HG03066 (cell line): ENCODE data around the gene ATP1A4.

Source experiments
- ATAC-seq: cut with Tn5 transposase; IDR thresholded peaks from one replicate; pipeline ENCODE4 v1.9.1; 2021; ENCODE audit warnings: low read depth; ENCODE audit not compliant: unreplicated experiment

The ATP1A4 gene

DNA sequence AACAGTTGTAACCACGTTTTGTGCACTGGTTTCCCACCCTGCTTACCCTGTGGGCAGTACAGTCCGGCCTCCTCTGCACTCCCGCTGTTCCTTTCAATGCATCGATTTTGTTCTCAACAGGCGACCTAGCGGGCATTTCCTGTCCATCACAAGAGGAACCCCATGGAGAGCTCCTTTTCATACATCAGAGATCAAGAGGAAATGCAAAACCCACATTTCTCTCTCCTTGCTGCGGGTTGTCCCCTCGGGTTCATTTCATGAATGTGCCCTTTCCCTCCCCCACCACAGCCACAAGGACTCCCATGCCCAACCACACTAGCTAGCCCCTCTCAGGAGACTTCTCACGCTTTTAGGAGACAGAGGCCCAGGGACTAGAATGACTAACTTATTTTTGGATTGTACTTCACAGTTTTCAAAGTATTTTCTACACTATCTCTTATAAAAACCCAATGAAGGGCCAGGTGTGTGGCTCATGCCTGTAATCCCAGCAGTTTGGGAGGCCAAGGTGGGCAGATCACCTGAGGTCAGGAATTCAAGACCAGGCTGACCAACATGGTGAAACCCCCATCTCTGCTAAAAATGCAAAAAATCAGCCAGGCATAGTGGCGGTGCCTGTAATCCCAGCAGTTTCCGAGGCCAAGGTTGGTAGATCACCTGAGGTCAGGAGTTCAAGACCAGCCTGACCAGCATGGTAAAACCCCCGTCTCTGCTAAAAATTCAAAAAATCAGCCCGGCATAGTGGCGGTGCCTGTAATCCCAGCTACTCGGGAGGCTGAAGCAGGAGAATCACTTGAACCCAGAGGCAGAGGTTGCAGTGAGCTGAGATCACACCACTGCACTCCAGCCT is 18.4 kb downstream of the ATP1A4 start:
- no peak for ATAC-seq

DNA sequence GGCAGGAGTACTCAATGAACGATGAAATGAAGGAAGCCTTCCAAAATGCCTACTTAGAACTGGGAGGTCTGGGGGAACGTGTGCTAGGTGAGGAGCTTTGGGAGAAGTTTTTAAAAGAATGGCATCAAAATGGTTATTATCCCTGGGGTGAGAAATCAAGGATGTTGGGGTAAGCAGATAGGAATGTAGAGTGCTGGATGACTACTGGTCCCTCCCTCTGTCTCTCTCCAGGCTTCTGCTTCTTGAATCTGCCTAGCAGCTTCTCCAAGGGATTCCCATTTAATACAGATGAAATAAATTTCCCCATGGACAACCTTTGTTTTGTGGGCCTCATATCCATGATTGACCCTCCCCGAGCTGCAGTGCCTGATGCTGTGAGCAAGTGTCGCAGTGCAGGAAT is 20.0 kb downstream of the ATP1A4 start:
- ATAC-seq, result no peak

DNA sequence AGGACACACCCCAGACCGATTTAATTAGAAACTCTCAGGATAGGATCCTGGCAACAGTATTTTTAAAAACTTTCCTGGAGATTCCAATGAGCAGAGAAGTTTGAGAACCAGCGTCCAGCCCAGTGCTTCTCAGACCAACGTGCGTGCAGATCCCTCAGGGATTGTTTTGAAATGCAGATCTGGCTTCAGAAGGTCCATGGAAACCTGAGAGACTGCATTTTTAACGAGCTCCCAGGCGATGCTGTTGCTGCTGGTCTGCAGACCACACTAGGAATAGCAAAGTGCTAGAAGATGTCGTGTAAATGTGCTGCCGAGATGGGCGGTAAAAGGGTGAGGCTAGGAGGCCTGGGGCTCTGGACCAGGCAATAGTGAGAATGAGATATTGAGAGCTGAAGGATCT is 20.6 kb downstream of the ATP1A4 start:
- ATAC-seq, result no peak

DNA sequence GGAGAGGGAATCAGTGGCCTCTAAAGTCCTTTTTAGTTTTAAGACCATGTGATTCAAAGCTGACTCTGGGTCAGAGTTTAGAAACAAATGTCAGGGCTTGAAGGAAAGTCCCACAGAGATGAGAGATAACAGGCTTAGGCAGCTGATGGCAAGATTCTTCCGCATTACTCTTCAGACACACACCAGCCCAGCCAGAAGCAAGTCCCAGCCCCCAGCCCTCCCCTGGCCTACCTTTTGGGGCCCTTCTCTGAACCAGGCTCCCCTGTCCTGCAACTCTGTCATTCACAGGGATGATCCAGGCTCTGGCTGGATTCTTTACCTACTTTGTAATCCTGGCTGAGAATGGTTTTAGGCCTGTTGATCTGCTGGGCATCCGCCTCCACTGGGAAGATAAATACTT is 25.8 kb downstream of the ATP1A4 start:
- ATAC-seq, result no peak

DNA sequence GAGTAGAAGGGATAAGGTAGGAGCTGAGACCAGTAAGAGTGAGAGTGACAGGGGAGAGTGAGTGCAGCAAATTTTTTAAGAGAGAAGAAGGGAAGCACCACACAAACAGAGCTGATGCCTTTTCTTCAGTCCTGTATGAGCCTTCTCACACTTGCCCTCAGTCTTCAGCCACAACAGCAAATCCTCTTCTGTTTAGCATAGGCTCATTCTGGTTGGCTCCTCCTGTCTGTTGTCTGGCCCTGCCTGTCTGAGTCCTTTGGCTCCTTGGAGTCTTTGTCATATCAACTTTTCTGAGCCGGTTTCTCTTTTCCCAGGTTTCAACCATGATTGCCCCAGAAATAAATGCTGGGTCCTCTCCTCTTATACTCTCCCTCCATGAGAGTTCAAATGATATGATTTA is 26.3 kb downstream of the ATP1A4 start:
- ATAC-seq, result no peak

DNA sequence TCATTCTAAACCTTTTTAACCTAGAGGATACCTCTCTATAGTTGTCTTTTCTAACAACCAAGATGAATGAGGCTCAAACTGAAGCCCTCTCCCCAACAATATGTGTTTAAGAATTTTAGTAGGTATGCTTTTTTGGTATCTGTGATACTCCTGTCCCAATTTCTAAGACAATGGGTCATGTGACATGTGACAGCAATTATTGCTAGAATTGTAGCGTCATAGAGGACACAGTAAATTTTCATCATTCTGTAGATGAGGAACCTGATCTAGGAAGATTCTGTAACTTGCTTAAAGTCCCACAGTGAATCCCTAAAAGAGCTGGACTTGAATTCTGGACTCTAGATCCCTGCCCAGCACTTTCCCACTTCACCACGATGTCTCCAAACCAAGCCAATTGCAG is 27.3 kb downstream of the ATP1A4 start:
- no peak for ATAC-seq

DNA sequence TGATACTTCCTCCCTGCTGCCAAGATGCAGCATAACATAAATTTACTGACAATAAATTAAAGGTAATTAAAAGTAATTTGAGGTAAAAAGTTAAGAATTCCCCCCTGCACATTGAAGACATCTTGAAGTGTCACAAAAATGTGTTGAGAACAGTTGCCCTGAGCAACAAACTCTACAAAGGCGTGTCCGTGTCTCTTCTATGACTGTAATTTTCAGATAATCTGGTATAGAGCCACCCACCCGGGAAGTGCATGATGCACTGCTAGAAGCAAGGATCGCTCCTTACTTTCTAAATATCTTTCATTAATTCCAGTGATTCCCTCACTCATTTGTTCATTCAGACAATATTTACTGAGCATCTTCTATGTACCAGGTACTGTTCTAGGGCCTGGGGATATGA is 27.9 kb downstream of the ATP1A4 start:
- ATAC-seq, result no peak

DNA sequence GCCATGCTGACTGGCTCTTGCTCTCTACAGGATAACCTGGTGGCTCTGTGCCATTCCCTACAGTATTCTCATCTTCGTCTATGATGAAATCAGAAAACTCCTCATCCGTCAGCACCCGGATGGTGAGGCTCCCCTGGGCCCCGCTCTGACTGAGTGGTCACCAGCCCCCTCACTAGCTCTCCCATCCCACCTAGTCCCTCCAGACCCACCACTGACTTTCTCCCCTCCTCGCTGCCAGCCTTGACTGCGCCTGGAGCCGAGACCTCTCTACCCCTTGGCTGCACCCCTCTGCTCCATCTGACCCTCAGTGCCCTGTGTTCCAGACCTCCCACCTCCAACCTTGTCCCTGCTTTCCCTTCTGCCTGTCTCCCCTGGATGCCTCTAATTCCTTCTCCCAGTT is 34.8 kb downstream of the ATP1A4 start:
- ATAC-seq, result no peak

DNA sequence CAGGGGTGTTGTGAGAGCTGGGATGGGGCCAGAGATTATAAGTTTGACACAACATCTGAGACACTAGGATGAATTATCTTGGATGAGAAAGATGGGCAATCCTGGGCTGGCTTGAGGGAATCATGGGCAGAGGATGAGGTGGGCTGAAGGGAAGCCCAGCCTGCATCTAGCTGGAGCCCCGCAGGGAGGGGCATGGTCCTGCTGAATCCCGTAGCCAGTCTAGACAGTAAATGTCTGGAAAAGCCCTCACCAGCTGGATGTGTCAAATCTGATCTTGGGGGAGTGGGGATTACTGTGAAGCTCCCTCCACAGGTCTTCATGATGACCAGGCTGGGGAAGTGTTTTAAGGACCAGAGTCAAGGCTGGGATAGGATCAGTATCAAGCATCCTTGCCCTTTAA is 35.3 kb downstream of the ATP1A4 start:
- no peak for ATAC-seq

DNA sequence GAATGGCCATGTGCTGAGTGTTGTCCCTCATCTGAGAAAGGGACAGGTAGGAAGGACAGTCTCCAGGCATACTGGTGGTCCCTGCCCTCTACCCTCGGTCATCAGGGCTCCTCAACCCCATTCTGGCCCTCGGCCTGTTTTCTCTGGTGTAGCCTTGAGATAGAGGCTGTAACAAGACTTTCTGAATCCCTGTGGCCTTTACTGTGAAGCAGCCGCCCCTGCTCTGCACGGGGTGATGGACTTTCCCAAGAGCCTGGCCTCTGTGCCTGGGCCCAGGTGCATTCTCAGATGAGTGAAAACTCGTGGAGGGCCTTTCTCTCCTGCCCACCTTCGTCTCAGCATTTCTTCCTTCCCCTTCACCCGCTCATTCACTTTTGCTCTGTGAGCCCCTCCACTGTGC is 36.0 kb downstream of the ATP1A4 start:
- no peak for ATAC-seq

DNA sequence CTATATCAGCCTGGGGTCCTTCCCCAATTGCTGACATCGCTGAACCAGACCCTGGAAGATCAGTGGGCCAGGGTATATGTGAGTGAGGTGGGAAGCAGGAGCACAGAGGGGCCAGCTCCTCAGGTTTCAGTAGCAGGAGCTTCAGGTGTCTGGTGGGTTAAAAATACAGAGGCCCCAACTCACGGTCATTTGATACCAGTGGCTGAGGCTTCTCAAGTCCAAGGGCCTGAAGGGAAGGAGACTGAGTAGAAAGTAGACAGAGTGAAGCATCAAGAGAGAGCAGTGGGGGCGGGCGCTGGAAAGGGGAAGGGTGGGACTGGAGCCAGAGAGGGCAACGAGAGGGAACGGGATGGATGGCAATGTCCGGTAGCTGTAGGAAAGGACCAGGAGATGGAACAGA is 36.9 kb downstream of the ATP1A4 start:
- ATAC-seq, result no peak

DNA sequence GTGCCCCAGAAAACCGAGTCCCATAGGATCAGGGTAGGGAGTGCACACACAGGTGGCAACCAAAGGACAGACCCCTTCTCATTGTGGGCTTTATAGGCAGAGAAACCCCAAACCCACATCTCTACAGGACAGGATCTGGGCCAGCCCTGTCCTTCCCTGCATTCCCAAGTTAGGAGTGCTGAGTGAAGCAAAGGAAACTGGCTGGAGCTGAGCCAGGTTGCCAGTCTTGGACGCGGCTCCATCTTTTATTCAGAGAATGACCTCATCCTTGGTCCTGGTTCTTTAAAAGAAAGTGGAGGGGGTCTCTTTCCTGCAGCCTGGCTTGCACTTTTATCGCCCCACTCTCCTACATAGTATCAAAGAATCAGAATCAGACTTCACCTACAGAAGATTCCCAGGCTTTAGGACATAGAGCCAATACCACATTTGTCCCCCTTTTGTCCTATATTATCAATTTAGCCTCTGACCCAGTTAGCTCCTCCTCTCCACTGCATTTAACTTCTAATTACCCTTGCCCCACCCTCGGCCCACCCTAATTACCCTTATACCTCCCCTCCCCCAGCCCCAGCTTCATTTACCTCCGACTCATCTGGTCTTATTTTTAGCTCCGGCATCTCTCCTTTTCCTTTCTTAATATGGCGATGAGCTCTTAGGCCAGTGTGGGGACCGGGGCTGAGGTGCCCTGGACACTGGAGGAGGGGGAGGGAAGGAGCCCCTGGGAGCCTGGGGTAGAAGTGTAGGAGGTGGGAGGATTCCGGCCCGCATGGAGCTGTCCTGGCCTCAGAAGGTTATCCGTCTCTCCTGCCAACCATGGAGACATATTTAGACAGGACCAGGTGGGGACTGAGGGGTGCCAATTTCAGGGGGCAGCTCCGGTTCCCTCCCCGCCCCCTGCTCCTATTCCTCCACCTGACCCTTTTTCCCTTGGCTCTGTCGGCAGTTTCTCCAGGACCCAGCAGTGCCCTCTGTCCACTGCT is 38.5 kb downstream of the ATP1A4 start, which contains the start of gene CASQ1:
Gene CASQ1 (plus strand): TSS at position 927 of the 977 bp plus-strand sequence. CDS start 177 bp downstream, outside the sequence.
- no peak for ATAC-seq

DNA sequence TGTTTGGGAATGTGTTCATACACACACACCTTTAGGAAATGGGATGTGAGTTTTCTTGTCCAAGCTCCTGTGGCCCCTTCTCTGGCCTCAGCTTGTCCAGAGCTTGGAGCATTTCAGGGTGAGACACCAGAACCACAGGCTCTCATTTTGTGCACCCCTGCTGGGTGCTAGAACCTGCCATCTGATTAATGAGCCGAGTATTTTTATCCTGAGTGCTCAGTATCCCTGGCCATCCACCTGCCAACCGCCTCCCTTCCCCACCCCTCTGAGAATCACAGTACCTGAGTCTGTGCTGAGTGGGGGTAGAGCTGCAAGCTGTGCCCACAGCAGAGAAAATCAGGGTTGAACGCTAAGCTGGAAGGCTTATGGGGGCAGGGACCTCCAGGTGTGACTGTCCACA is 40.4 kb downstream of the ATP1A4 start:
- ATAC-seq, result no peak

DNA sequence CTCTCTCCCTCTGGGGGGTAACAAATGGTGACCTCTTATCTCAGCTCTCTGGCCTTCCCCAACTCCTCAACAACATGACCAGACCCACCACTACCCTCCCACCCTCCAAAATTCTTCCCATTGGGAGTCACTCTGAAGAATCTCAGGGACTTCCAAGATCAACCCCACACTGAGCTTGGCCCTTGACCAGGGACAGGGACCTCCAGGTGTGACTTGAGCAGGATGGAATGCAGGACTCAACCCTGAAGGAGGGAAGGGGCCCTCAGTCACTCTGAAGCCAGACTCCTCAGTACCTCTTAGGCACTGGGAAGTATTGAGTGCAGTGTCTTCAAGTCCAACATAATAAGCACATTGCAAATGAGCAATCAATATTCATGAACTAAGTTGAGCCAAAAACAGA is 40.8 kb downstream of the ATP1A4 start:
- no peak for ATAC-seq

DNA sequence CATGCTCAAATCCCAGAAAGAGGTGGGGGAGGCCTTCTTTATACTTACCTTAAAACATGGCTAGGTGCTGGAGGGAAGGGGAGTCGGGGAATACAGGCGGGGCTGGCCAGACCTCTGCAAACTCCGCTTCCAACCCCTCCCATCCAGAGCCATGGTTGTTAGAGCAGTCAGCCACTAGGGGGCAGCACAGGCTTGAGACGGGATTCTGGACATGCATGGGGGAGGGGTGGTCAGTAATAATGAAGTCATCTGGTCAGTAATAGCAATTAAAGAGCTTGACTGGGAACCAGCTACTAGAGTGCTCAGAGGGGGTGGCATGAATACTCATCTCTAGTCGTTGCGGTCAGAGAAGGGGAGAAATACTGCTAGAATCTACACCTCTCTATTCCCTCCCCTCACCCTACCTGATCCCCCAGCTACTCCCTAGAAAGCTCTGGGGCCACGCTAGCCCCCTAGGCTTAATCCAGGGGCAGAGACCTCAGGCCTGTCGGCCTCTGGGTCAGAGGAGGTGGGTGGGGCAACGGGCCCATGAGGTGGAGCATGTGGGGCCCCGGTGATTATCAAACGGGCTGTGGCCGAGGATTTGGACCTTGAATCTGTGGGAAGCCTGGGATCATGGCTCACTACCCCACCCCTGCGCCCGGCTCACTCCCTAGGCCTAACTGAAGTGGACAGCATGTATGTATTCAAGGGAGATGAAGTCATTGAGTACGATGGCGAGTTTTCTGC is 41.9 kb downstream of the ATP1A4 start:
- ATAC-seq, result peak; percentile 48

DNA sequence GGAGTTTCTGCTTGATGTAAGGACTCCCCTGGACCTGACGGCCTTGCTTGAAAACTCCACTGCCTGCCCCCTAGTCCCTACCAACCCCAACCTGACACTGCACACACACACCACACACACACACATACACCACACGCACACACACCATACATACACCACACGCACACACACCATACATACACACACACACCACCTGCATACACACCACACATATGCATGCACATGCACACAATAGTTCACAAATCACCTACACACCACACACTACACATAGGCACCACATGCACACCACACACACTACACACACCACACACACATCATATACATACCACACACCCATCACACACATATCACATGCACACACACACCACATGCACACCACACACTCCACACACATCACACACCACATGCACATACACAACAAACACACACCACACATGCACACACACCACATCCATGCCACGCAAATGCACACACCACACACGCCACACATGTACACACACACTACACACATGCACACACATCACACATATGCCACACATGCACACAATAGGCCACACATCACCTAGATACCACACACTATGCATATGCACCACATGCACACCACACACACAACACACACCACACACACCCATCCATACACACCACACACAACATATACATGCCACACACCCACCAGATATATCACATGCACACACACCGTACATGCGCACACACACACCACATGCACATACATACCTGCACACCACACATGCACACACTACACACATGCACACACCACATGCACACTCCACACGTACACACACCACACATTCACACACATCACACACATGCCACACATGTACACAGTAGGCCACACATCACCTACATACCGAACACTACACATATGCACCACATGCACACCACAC is 42.7 kb downstream of the ATP1A4 start:
- ATAC-seq, result no peak

DNA sequence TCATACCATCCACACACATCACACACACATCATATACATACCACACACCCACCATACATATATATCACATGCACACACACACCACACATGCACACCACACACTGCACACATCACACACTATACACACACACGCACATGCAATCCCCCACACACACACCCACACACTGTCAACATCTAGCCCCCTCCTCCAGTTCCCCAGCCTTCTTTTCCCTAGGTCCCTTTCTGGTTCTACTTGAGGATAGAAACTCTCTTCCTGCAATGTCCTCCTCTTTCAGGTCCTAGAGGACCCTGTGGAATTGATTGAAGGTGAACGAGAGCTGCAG is 43.3 kb downstream of the ATP1A4 start:
- no peak for ATAC-seq

DNA sequence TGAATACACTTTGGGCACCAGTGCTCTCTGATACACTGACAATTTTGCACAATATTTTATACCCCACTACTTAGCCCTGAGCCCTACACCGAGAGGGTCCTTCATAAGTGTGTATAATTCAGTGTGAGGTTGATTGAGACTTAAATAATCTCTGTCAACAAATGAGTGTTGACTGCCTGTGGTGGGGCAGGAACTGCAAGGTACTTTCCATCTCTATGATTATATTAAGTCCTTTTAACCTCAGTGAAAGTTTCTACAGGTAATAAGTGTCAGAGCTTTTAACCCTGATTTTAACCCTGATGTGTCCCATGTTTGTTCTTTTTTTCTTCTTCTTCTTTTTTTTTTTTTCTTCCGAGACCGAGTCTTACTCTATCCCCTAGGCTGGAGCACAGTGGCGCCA is 44.7 kb downstream of the ATP1A4 start:
- ATAC-seq, result no peak

DNA sequence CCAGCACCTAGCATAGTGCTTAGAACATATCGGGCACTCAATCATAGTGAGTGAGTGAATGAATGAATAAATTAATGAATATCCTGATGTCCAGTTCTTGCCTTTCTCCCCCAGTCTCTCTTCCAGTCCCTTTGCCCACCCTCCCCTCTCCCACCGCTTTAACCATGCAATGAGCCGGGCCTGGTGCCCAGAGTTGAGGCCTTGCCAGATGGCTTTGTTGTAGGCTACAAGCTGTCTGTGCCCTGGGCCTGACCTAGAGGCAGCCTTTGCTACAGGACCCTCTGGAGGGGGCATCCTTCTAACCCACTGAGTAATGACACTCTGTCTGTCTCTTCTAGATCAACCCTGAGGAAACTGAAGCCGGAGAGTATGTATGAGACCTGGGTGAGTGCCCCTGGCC is 45.8 kb downstream of the ATP1A4 start:
- no peak for ATAC-seq

DNA sequence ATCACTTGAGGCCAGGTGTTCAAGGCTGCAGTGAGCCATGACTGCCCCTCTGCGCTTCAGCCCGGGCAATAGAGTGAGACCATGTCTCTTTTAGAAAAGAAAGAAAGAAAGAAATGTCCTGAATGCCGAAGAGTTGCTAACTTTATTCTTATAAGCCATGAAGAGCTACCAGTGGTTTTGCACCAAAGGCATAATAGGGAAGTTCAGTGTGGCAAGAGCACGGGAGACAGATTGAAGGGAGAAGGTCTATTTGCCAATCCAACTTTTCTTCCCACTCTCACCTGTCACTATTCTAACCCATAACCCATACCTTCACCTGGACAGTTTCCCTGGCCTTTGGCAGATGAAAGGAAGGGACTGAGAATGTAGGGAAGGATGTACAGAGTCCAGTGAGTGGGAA is 49.4 kb downstream of the ATP1A4 start:
- no peak for ATAC-seq
